Measurements from ENCODE around the gene VWA1.
"Not testable (repeated sequence)": the region's sequence is repeated elsewhere in the genome, so short reads cannot be mapped to it uniquely, and the experiment has no call there.

DNA sequence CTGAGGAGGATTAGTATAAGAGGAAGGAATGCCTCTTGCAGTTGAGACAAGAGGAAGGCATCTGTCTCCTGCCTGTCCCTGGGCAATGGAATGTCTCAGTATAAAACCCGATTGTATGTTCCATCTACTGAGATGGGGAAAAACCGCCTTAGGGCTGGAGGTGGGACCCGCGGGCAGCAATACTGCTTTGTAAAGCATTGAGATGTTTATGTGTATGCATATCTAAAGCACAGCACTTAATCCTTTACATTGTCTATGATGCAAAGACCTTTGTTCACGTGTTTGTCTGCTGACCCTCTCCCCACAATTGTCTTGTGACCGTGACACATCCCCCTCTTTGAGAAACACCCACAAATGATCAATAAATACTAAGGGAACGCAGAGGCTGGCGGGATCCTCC is 25.3 kb upstream of the VWA1 start:
- TF ChIP-seq TAF1 (IDR thresholded peaks at IDR 0.05; ENCODE audit: borderline replicate concordance, low read depth, low read length); SMC3 (IDR thresholded peaks at IDR 0.05; ENCODE audit: low read depth, low read length); EP300 (IDR thresholded peaks at IDR 0.05; ENCODE audit: borderline replicate concordance in 1 of 2, low read depth in 1 of 2, low read length in 1 of 2): not testable (repeated sequence)
- TF ChIP-seq, protein P1, sequence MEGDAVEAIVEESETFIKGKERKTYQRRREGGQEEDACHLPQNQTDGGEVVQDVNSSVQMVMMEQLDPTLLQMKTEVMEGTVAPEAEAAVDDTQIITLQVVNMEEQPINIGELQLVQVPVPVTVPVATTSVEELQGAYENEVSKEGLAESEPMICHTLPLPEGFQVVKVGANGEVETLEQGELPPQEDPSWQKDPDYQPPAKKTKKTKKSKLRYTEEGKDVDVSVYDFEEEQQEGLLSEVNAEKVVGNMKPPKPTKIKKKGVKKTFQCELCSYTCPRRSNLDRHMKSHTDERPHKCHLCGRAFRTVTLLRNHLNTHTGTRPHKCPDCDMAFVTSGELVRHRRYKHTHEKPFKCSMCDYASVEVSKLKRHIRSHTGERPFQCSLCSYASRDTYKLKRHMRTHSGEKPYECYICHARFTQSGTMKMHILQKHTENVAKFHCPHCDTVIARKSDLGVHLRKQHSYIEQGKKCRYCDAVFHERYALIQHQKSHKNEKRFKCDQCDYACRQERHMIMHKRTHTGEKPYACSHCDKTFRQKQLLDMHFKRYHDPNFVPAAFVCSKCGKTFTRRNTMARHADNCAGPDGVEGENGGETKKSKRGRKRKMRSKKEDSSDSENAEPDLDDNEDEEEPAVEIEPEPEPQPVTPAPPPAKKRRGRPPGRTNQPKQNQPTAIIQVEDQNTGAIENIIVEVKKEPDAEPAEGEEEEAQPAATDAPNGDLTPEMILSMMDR (IDR thresholded peaks at IDR 0.05), result not testable (repeated sequence)
